IMR-90 (cell line): Measurements from ENCODE around the gene SYNPO2. TPM values are rescaled to one million over a fixed set of nuclear protein-coding genes. Genes with fewer than 3 reads are reported as not detected.

Experiments used
- ATAC-seq: fragments of 200-7000 bp; cut with Tn5 transposase; 2 replicates; pipeline ENCODE4 v1.9.1; 2020; ENCODE audit warnings: low read depth, mild to moderate bottlenecking, moderate library complexity
- BruUV-seq: library from RNA; stranded (reverse); fragments of 400-500 nt; replicated peaks from 2 replicates; lab custom pipeline; 2021; lab: Mats Ljungman, UMichigan
- CTCF ChIA-PET: fragments of 300-600 bp; formaldehyde crosslinking; extraction: SDS; loops from one replicate; lab custom pipeline; 2021; ENCODE audit warnings: antibody characterized with exemption; lab: Yijun Ruan, JAX
- POLR2A ChIA-PET: fragments of 300-600 bp; sonication (Branson Sonifier 250); formaldehyde crosslinking; loops from one replicate; lab custom pipeline; 2022; ENCODE audit warnings: antibody characterized with exemption; ENCODE audit not compliant: unreplicated experiment; lab: Charles Lee
- DNase-seq: peaks from one replicate; pipeline ENCODE4 v3.0.0; 2013
- H2AFZ ChIP-seq: replicated peaks from 2 replicates; pipeline ENCODE3; 2013; ENCODE audit warnings: low read length, mild to moderate bottlenecking; ENCODE audit not compliant: poor library complexity
- H2AK5ac ChIP-seq: 2 replicates; pipeline ENCODE4 v1.6.1; 2013; ENCODE audit warnings: low read depth, low read length, inconsistent platforms
- H2AK9ac ChIP-seq: replicated peaks from 2 replicates; pipeline ENCODE3; 2013; ENCODE audit warnings: mild to moderate bottlenecking, low read depth, low read length, moderate library complexity; ENCODE audit not compliant: poor library complexity
- H2BK120ac ChIP-seq: 2 replicates; pipeline ENCODE4 v1.6.1; 2013; ENCODE audit warnings: low read depth, low read length, inconsistent platforms
- H2BK15ac ChIP-seq: 3 replicates; pipeline ENCODE4 v1.6.1; 2013; ENCODE audit warnings: low read depth, low read length, inconsistent platforms
- H2BK20ac ChIP-seq: 2 replicates; pipeline ENCODE4 v1.6.1; 2013; ENCODE audit warnings: low read depth, mild to moderate bottlenecking, inconsistent platforms, low read length, moderate library complexity
- H2BK5ac ChIP-seq: 2 replicates; pipeline ENCODE4 v1.6.1; 2013; ENCODE audit warnings: mild to moderate bottlenecking, low read depth, low read length, inconsistent platforms; ENCODE audit not compliant: poor library complexity, severe bottlenecking
- H3K14ac ChIP-seq: replicated peaks from 2 replicates; pipeline ENCODE4 v1.6.1; 2013; ENCODE audit warnings: low read depth, low read length, inconsistent platforms
- H3K18ac ChIP-seq: 2 replicates; pipeline ENCODE4 v1.6.1; 2013; ENCODE audit warnings: low read depth, low read length, control low read depth
- H3K23ac ChIP-seq: 2 replicates; pipeline ENCODE4 v1.6.1; 2013; ENCODE audit warnings: low read depth, low read length, inconsistent platforms
- H3K27ac ChIP-seq: 2 replicates; pipeline ENCODE4 v1.5.1; 2013; ENCODE audit warnings: mild to moderate bottlenecking, control low read depth, low read length; ENCODE audit not compliant: insufficient read depth
- H3K27me3 ChIP-seq: 2 replicates; pipeline ENCODE4 v1.6.1; 2013; ENCODE audit warnings: low read length; ENCODE audit not compliant: control insufficient read depth, insufficient read depth
- H3K36me3 ChIP-seq: 2 replicates; pipeline ENCODE4 v1.6.1; 2013; ENCODE audit warnings: low read length, mixed read lengths; ENCODE audit not compliant: control insufficient read depth, insufficient read depth
- H3K4ac ChIP-seq: 2 replicates; pipeline ENCODE4 v1.6.1; 2013; ENCODE audit warnings: low read depth, low read length, inconsistent platforms
- H3K4me1 ChIP-seq: 2 replicates; pipeline ENCODE4 v1.6.1; 2013; ENCODE audit warnings: low read length, mixed read lengths; ENCODE audit not compliant: control insufficient read depth, insufficient read depth
- H3K4me2 ChIP-seq: 2 replicates; pipeline ENCODE4 v1.6.1; 2013; ENCODE audit warnings: low read depth, mild to moderate bottlenecking, control low read depth, low read length, moderate library complexity
- H3K4me3 ChIP-seq: 2 replicates; pipeline ENCODE4 v1.5.1; 2013; ENCODE audit warnings: low read depth, mild to moderate bottlenecking, control low read depth, low read length, moderate library complexity; ENCODE audit not compliant: insufficient read depth
- H3K56ac ChIP-seq: 2 replicates; pipeline ENCODE4 v1.6.1; 2013; ENCODE audit warnings: low read length, inconsistent platforms; ENCODE audit not compliant: insufficient read depth; ENCODE audit errors: extremely low read depth
- H3K79me1 ChIP-seq, 2 experiments: 2 replicates each; pipeline ENCODE4 v1.6.1; 2013; ENCODE audit warnings: low read length in 2 of 2, inconsistent platforms in 1 of 2, low read depth in 1 of 2
- H3K9ac ChIP-seq: 2 replicates; pipeline ENCODE4 v1.6.1; 2013; ENCODE audit warnings: low read depth, low read length, control low read depth
- H3K9me1 ChIP-seq: 2 replicates; pipeline ENCODE4 v1.6.1; 2013; ENCODE audit warnings: low read length, inconsistent platforms; ENCODE audit not compliant: insufficient read depth
- H3K9me3 ChIP-seq: 2 replicates; pipeline ENCODE4 v1.6.1; 2013; ENCODE audit warnings: low read length; ENCODE audit not compliant: control insufficient read depth, insufficient read depth
- H4K20me1 ChIP-seq: 2 replicates; pipeline ENCODE4 v1.6.1; 2013; ENCODE audit warnings: low read length, inconsistent platforms; ENCODE audit not compliant: insufficient read depth
- H4K5ac ChIP-seq: 2 replicates; pipeline ENCODE4 v1.6.1; 2013; ENCODE audit warnings: mild to moderate bottlenecking, low read depth, low read length, control low read depth
- H4K8ac ChIP-seq, 2 experiments: 2 replicates each; pipeline ENCODE4 v1.6.1; 2013; ENCODE audit warnings: low read depth in 2 of 2, low read length in 2 of 2, control low read depth in 1 of 2, inconsistent platforms in 1 of 2
- H4K91ac ChIP-seq: 2 replicates; pipeline ENCODE4 v1.6.1; 2013; ENCODE audit warnings: low read depth, low read length, inconsistent platforms; ENCODE audit not compliant: insufficient read depth
- BHLHE40 ChIP-seq: fragments of 150-350 bp; IDR thresholded peaks from 2 replicates; pipeline ENCODE4 v1.6.1; 2016; ENCODE audit warnings: mild to moderate bottlenecking, low read depth, low read length
- FOS ChIP-seq: fragments of 150-350 bp; IDR thresholded peaks from 2 replicates; pipeline ENCODE4 v1.6.1; 2016; ENCODE audit warnings: low read depth, low read length
- MAZ ChIP-seq: IDR thresholded peaks from 2 replicates; pipeline ENCODE4 v1.6.1; 2012; ENCODE audit warnings: low read depth, mild to moderate bottlenecking, low read length, improper control_type of control experiment, moderate library complexity, borderline replicate concordance
- MXI1 ChIP-seq: IDR thresholded peaks from 2 replicates; pipeline ENCODE4 v1.6.1; 2012; ENCODE audit warnings: low read depth, mild to moderate bottlenecking, low read length, moderate library complexity, borderline replicate concordance
- NFE2L2 ChIP-seq: fragments of 150-350 bp; IDR thresholded peaks from 2 replicates; pipeline ENCODE4 v1.6.1; 2016; ENCODE audit warnings: low read depth, mild to moderate bottlenecking, low read length
- POLR2A ChIP-seq: IDR thresholded peaks from 2 replicates; pipeline ENCODE4 v1.6.1; 2012; ENCODE audit warnings: mild to moderate bottlenecking, low read depth, low read length
- RFX5 ChIP-seq: IDR thresholded peaks from 2 replicates; pipeline ENCODE4 v1.8.0; 2012; ENCODE audit warnings: low read depth, mild to moderate bottlenecking, low read length, moderate library complexity
- USF2 ChIP-seq: fragments of 150-350 bp; IDR thresholded peaks from 2 replicates; pipeline ENCODE4 v1.6.1; 2017; ENCODE audit warnings: mild to moderate bottlenecking, antibody characterized with exemption, low read length, low read depth
- WGBS, 2 experiments: methylation state at CpG; one replicate each; pipeline versions ENCODE4 v1.1.5 to v1.1.7; 2013; ENCODE audit warnings: missing lambda C conversion rate in 2 of 2; ENCODE audit not compliant: insufficient read length in 1 of 2; ENCODE audit errors: extremely low coverage in 2 of 2; 5-methylcytosine and 5-hydroxymethylcytosine counted together
- dilution Hi-C: fragments of 300-500 bp; cut with HindIII; formaldehyde crosslinking; loops from one replicate; pipeline ENCODE4 v1.14.3; 2018; ENCODE audit warnings: low sequenced_read_pairs; ENCODE audit not compliant: unreplicated experiment
- in situ Hi-C: fragments of 300-500 bp; cut with MboI; formaldehyde crosslinking; loops from 3 replicates; pipeline ENCODE4 v1.14.3; 2019; ENCODE audit warnings: low sequenced_read_pairs, inconsistent platforms, mixed read lengths
- intact Hi-C: fragments of 100-400 bp; cut with micrococcal nuclease; formaldehyde crosslinking; loops from 2 replicates; pipeline ENCODE4 v1.10.0; 2022
- polyA plus RNA-seq, 3 experiments: library from polyadenylated mRNA; depleted of rRNA; stranded (reverse); fragments of >200 nt; gene quantifications; 2 replicates each; pipeline ENCODE4 v1.2.3, GENCODE V29; 2012; ENCODE audit warnings: low replicate concordance in 1 of 3
- total RNA-seq: library from RNA; depleted of rRNA; stranded (reverse); fragments of >200 nt; gene quantifications from 2 replicates; pipeline ENCODE4 v1.2.3, GENCODE V29; 2012
- TF ChIP-seq, protein P1 (sequence below): conservative IDR thresholded peaks from 2 replicates; pipeline ENCODE4 v1.5.1; 2012; ENCODE audit warnings: mild to moderate bottlenecking, low read depth, low read length, improper control_type of control experiment

Gene SYNPO2
- total and polyA plus RNA-seq, 2 of the 4 experiments (the other 2 are of a cell fraction) = 0.99 to 1.8 TPM

DNA sequence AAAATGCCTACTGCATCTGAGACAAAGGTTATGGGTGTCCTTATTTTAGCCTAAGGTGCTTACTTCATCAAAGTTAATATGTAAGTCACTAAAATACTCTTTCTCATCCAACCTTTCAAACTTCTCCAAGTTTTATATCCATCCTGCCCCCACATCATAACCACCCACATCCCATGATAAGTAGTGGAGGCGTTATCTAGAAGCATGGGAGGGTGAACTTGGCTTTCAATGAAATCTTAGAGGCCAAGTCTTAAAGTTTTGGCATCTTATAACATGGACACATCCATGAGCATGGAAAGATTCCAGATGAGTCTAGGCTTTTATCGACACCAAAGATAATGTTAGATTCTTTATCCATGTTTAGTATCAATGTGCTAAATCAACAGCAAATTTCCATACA is 29.9 kb upstream of the SYNPO2 start:
- H3K79me1 ChIP-seq = no peaks in the 10 kb centered on the region
- intact Hi-C loops = no loop called here
- POLR2A ChIA-PET = no interaction called here
- H3K4ac ChIP-seq = no peak overlapping the region
- H2BK15ac ChIP-seq = no peak overlapping the region
- no peak overlapping the region for H3K9ac ChIP-seq
- no peaks in the 10 kb centered on the region for H3K4me1 ChIP-seq
- no peak overlapping the region for H4K91ac ChIP-seq
- H4K5ac ChIP-seq = no peak overlapping the region
- H3K23ac ChIP-seq = no peak overlapping the region
- DNase-seq (no peak), ATAC-seq (no peak)
- no peak overlapping the region for H2AK9ac ChIP-seq
- no peak overlapping the region for H2BK5ac ChIP-seq
- H3K9me3 ChIP-seq = no peaks in the 10 kb centered on the region
- no peak overlapping the region for H3K4me2 ChIP-seq
- H3K9me1 ChIP-seq = peaks cover 2% of the 10 kb centered on the region; the same call in 1 of the 2 replicates
- no TSS peak for BruUV-seq
- H3K36me3 ChIP-seq = no peaks in the 10 kb centered on the region
- WGBS, 2 experiments = no CpG with 5 or more reads among the region's 2 CpGs
- H3K56ac ChIP-seq = no peak overlapping the region
- no peak overlapping the region for H4K8ac ChIP-seq
- H2AK5ac ChIP-seq = no peak overlapping the region
- H3K27me3 ChIP-seq = no peaks in the 10 kb centered on the region
- TF ChIP-seq MXI1 = no peak
- TF ChIP-seq NFE2L2 = no peak
- TF ChIP-seq FOS = no peak
- TF ChIP-seq POLR2A = no peak
- TF ChIP-seq, protein P1, sequence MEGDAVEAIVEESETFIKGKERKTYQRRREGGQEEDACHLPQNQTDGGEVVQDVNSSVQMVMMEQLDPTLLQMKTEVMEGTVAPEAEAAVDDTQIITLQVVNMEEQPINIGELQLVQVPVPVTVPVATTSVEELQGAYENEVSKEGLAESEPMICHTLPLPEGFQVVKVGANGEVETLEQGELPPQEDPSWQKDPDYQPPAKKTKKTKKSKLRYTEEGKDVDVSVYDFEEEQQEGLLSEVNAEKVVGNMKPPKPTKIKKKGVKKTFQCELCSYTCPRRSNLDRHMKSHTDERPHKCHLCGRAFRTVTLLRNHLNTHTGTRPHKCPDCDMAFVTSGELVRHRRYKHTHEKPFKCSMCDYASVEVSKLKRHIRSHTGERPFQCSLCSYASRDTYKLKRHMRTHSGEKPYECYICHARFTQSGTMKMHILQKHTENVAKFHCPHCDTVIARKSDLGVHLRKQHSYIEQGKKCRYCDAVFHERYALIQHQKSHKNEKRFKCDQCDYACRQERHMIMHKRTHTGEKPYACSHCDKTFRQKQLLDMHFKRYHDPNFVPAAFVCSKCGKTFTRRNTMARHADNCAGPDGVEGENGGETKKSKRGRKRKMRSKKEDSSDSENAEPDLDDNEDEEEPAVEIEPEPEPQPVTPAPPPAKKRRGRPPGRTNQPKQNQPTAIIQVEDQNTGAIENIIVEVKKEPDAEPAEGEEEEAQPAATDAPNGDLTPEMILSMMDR = no peak
- TF ChIP-seq BHLHE40 = no peak
- no peak for TF ChIP-seq RFX5
- no peak for TF ChIP-seq USF2
- TF ChIP-seq MAZ = no peak
- no peak overlapping the region for H3K14ac ChIP-seq
- H3K4me3 ChIP-seq = no peak overlapping the region
- H4K20me1 ChIP-seq = no peaks in the 10 kb centered on the region
- no peak overlapping the region for H3K27ac ChIP-seq
- in situ Hi-C loops = no loop called here
- no peak overlapping the region for H2BK120ac ChIP-seq
- H3K18ac ChIP-seq = no peak overlapping the region
- no peak overlapping the region for H2BK20ac ChIP-seq
- dilution Hi-C loops = no loop called here
- H2AFZ ChIP-seq = no peak overlapping the region
- CTCF ChIA-PET = no interaction called here
